HepG2 (cell line): ENCODE data around the gene EYA2. TPM values are rescaled to one million over a fixed set of nuclear protein-coding genes. Genes with fewer than 3 reads are reported as not detected.
A peak's percentile ranks its signal among the peaks of the same experiment; 100 is the strongest.

Experiments
- ATAC-seq: fragments of 200-7000 bp; cut with Tn5 transposase; 3 replicates; pipeline ENCODE4 v1.9.1; 2020; ENCODE audit warnings: mild to moderate bottlenecking, moderate library complexity
- BruUV-seq: library from RNA; stranded (reverse); fragments of 400-500 nt; replicated peaks from 2 replicates; lab custom pipeline; 2021; lab: Mats Ljungman, UMichigan
- CTCF ChIA-PET: fragments of 300-600 bp; formaldehyde crosslinking; extraction: SDS; loops from one replicate; lab custom pipeline; 2021; ENCODE audit warnings: low total read pairs, inconsistent platforms, low intra/inter-chr PET ratio; lab: Yijun Ruan, JAX
- POLR2A ChIA-PET: fragments of 350-600 bp; sonication (Branson Sonifier 250); formaldehyde crosslinking; loops from one replicate; lab custom pipeline; 2020; ENCODE audit warnings: antibody characterized with exemption, inconsistent platforms; lab: Yijun Ruan, JAX
- DNase-seq: peaks from one replicate; pipeline ENCODE4 v3.0.0-alpha.2; 2015; ENCODE audit warnings: low spot score
- FAIRE-seq: peaks from 3 replicates; lab custom pipeline; 2011; peaks lifted over from hg19 to GRCh38; lab: Jason Lieb, UNC
- H2AFZ ChIP-seq: one replicate; pipeline ENCODE4 v1.6.1; 2011; ENCODE audit warnings: low read length, inconsistent platforms
- H3K27ac ChIP-seq: fragments of 300-600 bp; 3 replicates; pipeline ENCODE4 v1.8.0; 2011; ENCODE audit warnings: mixed run types, mild to moderate bottlenecking, mixed read lengths, low read length, inconsistent platforms; ENCODE audit not compliant: insufficient read depth; ENCODE audit errors: extremely low read length
- H3K27me3 ChIP-seq, 2 experiments: fragments of 200-600 bp in 1 of 2; 2 replicates in 1 of 2; 3 replicates in 1 of 2; pipeline versions ENCODE4 v1.6.0 to v1.8.0; 2011; ENCODE audit warnings: low read length in 2 of 2, mild to moderate bottlenecking in 2 of 2, moderate library complexity in 2 of 2, inconsistent platforms in 1 of 2; ENCODE audit not compliant: insufficient read depth in 2 of 2, control insufficient read depth in 1 of 2
- H3K36me3 ChIP-seq, 2 experiments: fragments of 200-600 bp in 1 of 2; replicated peaks in 1 of 2; 2 replicates in 1 of 2; 3 replicates in 1 of 2; pipeline versions ENCODE4 v1.5.1 to v1.8.0; 2011; ENCODE audit warnings: low read length in 2 of 2, inconsistent platforms in 1 of 2; ENCODE audit not compliant: insufficient read depth in 2 of 2, control insufficient read depth in 1 of 2
- H3K4me1 ChIP-seq: 2 replicates; pipeline ENCODE4 v1.5.1; 2012; ENCODE audit warnings: low read length, inconsistent platforms; ENCODE audit not compliant: insufficient read depth
- H3K4me2 ChIP-seq: 2 replicates; pipeline ENCODE4 v1.6.0; 2011; ENCODE audit warnings: low read depth, low read length, inconsistent platforms
- H3K4me3 ChIP-seq, 3 experiments: fragments of 200-600 bp in 1 of 3; sonication (generic), shearing (Covaris generic) in 1 of 3; replicated peaks in 1 of 3; 2 replicates each; pipeline ENCODE4 v1.5.1; 2011 to 2016; ENCODE audit warnings: low read length in 3 of 3, inconsistent platforms in 2 of 3, low read depth in 2 of 3, mild to moderate bottlenecking in 2 of 3, control low read depth in 1 of 3, mixed read lengths in 1 of 3; ENCODE audit not compliant: insufficient read depth in 1 of 3
- H3K79me2 ChIP-seq: one replicate; pipeline ENCODE4 v1.6.1; 2011; ENCODE audit warnings: low read length, inconsistent platforms; ENCODE audit not compliant: insufficient read depth
- H3K9ac ChIP-seq: 2 replicates; pipeline ENCODE4 v1.6.0; 2011; ENCODE audit warnings: mild to moderate bottlenecking, low read depth, low read length, inconsistent platforms; ENCODE audit not compliant: insufficient read depth
- H3K9me3 ChIP-seq: 2 replicates; pipeline ENCODE4 v1.5.1; 2012; ENCODE audit warnings: mild to moderate bottlenecking, low read length
- H4K20me1 ChIP-seq: 2 replicates; pipeline ENCODE4 v1.6.0; 2011; ENCODE audit warnings: inconsistent platforms, mild to moderate bottlenecking, low read length, moderate library complexity; ENCODE audit not compliant: insufficient read depth
- AGO2 ChIP-seq: fragments of 200-400 bp; formaldehyde crosslinking; optimal IDR thresholded peaks from 2 replicates; pipeline ENCODE3; 2017; ENCODE audit warnings: mild to moderate bottlenecking, low read depth, low read length, moderate library complexity
- DMAP1 ChIP-seq: IDR thresholded peaks from 2 replicates; pipeline ENCODE4 v1.6.1; 2016
- ETV6 ChIP-seq: sonication (generic); formaldehyde crosslinking; conservative IDR thresholded peaks from 2 replicates; pipeline ENCODE4 v1.4.0; 2020; ENCODE audit warnings: missing genetic modification reagents
- HDAC6 ChIP-seq: fragments of 200-600 bp; sonication (generic); IDR thresholded peaks from 2 replicates; pipeline ENCODE4 v1.7.0; 2017; ENCODE audit warnings: mild to moderate bottlenecking, antibody characterized with exemption, low read length, low read depth
- KLF9 ChIP-seq: IDR thresholded peaks from 2 replicates; pipeline ENCODE4 v1.6.1; 2016; ENCODE audit warnings: low read depth
- NCOA2 ChIP-seq: sonication (generic); formaldehyde crosslinking; IDR thresholded peaks from 2 replicates; pipeline ENCODE4 v1.8.0; 2022; ENCODE audit warnings: inconsistent platforms
- NFIB ChIP-seq: sonication (generic); formaldehyde crosslinking; IDR thresholded peaks from 2 replicates; pipeline ENCODE4 v1.9.0; 2021; ENCODE audit warnings: missing genetic modification reagents, mild to moderate bottlenecking, borderline replicate concordance
- PHF20 ChIP-seq: sonication (generic); formaldehyde crosslinking; IDR thresholded peaks from 2 replicates; pipeline ENCODE4 v1.5.0; 2020; ENCODE audit warnings: mild to moderate bottlenecking, missing genetic modification reagents
- RAD21 ChIP-seq: fragments of 450-650 bp; formaldehyde crosslinking; IDR thresholded peaks from 2 replicates; pipeline ENCODE4 v1.5.0; 2020; ENCODE audit warnings: mild to moderate bottlenecking
- RBM22 ChIP-seq: fragments of 200-400 bp; formaldehyde crosslinking; optimal IDR thresholded peaks from 2 replicates; pipeline ENCODE3; 2017; ENCODE audit warnings: mild to moderate bottlenecking, low read length, moderate library complexity
- REST ChIP-seq, 2 experiments: IDR thresholded peaks; 2 replicates each; pipeline ENCODE4 v1.6.1; 2011 to 2012; ENCODE audit warnings: low read length in 2 of 2, borderline replicate concordance in 1 of 2, low read depth in 1 of 2, mild to moderate bottlenecking in 1 of 2, moderate library complexity in 1 of 2
- RFXAP ChIP-seq: sonication (generic); formaldehyde crosslinking; IDR thresholded peaks from 2 replicates; pipeline ENCODE4 v1.4.0; 2020; ENCODE audit warnings: missing genetic modification reagents, borderline replicate concordance
- RXRA ChIP-seq: sonication (generic); formaldehyde crosslinking; IDR thresholded peaks from 2 replicates; pipeline ENCODE4 v1.5.1; 2020; ENCODE audit warnings: missing genetic modification reagents
- TEAD3 ChIP-seq: optimal IDR thresholded peaks from 2 replicates; pipeline ENCODE3; 2016; ENCODE audit warnings: borderline replicate concordance
- ZBTB37 ChIP-seq: sonication (generic); formaldehyde crosslinking; IDR thresholded peaks from 2 replicates; pipeline ENCODE4 v1.4.0; 2020; ENCODE audit warnings: mild to moderate bottlenecking, missing genetic modification reagents
- ZC3H13 ChIP-seq: sonication (generic); formaldehyde crosslinking; IDR thresholded peaks from 2 replicates; pipeline ENCODE4 v1.8.1; 2023; ENCODE audit warnings: mild to moderate bottlenecking, missing genetic modification reagents, moderate library complexity
- ZNF232 ChIP-seq: sonication (generic); formaldehyde crosslinking; IDR thresholded peaks from 2 replicates; pipeline ENCODE4 v1.4.0; 2020; ENCODE audit warnings: missing genetic modification reagents, borderline replicate concordance
- ZNF572 ChIP-seq: sonication (generic); formaldehyde crosslinking; IDR thresholded peaks from 2 replicates; pipeline ENCODE4 v1.5.1; 2020; ENCODE audit warnings: mild to moderate bottlenecking, missing genetic modification reagents
- ZNF639 ChIP-seq: conservative IDR thresholded peaks from 2 replicates; pipeline ENCODE4 v1.6.1; 2018; ENCODE audit warnings: missing genetic modification reagents
- WGBS: methylation state at CpG from one replicate; pipeline ENCODE4 v1.1.6; 2017; ENCODE audit warnings: low lambda C conversion rate; 5-methylcytosine and 5-hydroxymethylcytosine counted together
- in situ Hi-C: cut with HindIII; loops from 2 replicates; pipeline ENCODE4 v1.10.0; 2017; ENCODE audit warnings: low pct_unique_long_range_greater_than_20kb; ENCODE audit not compliant: extremely low pct_ligation_motif_present
- intact Hi-C: fragments of 100-400 bp; cut with micrococcal nuclease; formaldehyde crosslinking; loops from one replicate; pipeline ENCODE4 v1.10.0; 2022; ENCODE audit not compliant: unreplicated experiment
- polyA plus RNA-seq, 8 experiments: library from polyadenylated mRNA; depleted of rRNA in 3 of 8; stranded (reverse) in 7 of 8; unstranded in 1 of 8; fragments of >200 nt; fragmentation: Illumina TruSeq in 4 of 8; extraction: Trizol in 4 of 8; gene quantifications; 2 replicates each; pipeline versions ENCODE4 v1.2.1 to v1.2.3, GENCODE V29; 2011 to 2016; ENCODE audit warnings: low read depth in 4 of 8, missing spikeins in 1 of 8, mixed read lengths in 1 of 8; ENCODE audit not compliant: insufficient read depth in 1 of 8
- total RNA-seq, 5 experiments: library from RNA; depleted of rRNA; stranded (reverse); fragments of >200 nt; fragmentation: Illumina TruSeq; extraction: Trizol; gene quantifications; 2 replicates each; pipeline ENCODE4 v1.2.3, GENCODE V29; 2016; ENCODE audit warnings: low read depth in 1 of 5

EYA2 gene
- total and polyA plus RNA-seq, 2 of the 13 experiments (the other 11 are each of a cell fraction or from before 2014, with no cell fraction given): not detected

- Histone ChIP-seq H3K27ac (peak overlapping the region; percentile 27), H3K9ac (no peak overlapping the region), H3K36me3 (peaks cover 65 to 88% of the 10 kb centered on the region in 2 experiments), H2AFZ (no peak overlapping the region), H3K9me3 (no peaks in the 10 kb centered on the region), H3K4me2 (no peak overlapping the region), H3K79me2 (peaks cover 3% of the 10 kb centered on the region), H4K20me1 (peaks cover 14% of the 10 kb centered on the region; the same call in 1 of the 2 replicates), H3K4me3 (no peak overlapping the region), H3K27me3 (no peaks in the 10 kb centered on the region), H3K4me1 (peaks cover 25% of the 10 kb centered on the region)
- DNase-seq (no peak), FAIRE-seq (no peak), ATAC-seq (peak; percentile 35)
- BruUV-seq: no TSS peak
- intact Hi-C loops: no loop called here
- 97% methylated on average over 11 of the region's 11 CpGs for WGBS
- POLR2A ChIA-PET: interaction anchor here (1.0 kb wide), 1 partner anchor 9 kb away, joined by 4 read pairs; no protein-coding TSS in a partner anchor
- in situ Hi-C loops: no loop called here
- CTCF ChIA-PET: no interaction called here
- TF ChIP-seq ZNF232 (CRISPR knock-in tag): no peak
- no peak for TF ChIP-seq PHF20 (CRISPR knock-in tag)
- TF ChIP-seq ZBTB37 (CRISPR knock-in tag): no peak
- TF ChIP-seq RBM22: peak; percentile 97
- no peak for TF ChIP-seq REST (IDR thresholded peaks at IDR 0.05; ENCODE audit: borderline replicate concordance in 1 of 2, low read depth in 1 of 2, low read length in 2 of 2)
- peak; percentile 31 for TF ChIP-seq TEAD3 (CRISPR knock-in tag)
- TF ChIP-seq DMAP1 (CRISPR knock-in tag): no peak
- TF ChIP-seq ZC3H13 (CRISPR knock-in tag): no peak
- TF ChIP-seq RFXAP (CRISPR knock-in tag): no peak
- TF ChIP-seq RAD21: peak; percentile 15; the same call in 1 of the 2 replicates
- peak; percentile 31; the same call in 1 of the 2 replicates for TF ChIP-seq RXRA (CRISPR knock-in tag)
- TF ChIP-seq HDAC6: no peak
- no peak for TF ChIP-seq ETV6
- peak; percentile 98 for TF ChIP-seq AGO2
- no peak for TF ChIP-seq ZNF639 (CRISPR knock-in tag)
- peak; percentile 94 for TF ChIP-seq ZNF572 (CRISPR knock-in tag)
- no peak for TF ChIP-seq NCOA2 (CRISPR knock-in tag)
- TF ChIP-seq KLF9 (CRISPR knock-in tag): no peak
- TF ChIP-seq NFIB (CRISPR knock-in tag): peak; percentile 11; the same call in 1 of the 2 replicates
These were observed 329.7 kb downstream of the EYA2 start for GRCh38 chr20:47224300-47224791.
